OCI-LY7 (cell line): ENCODE data around the gene CACNA1D.

Source experiments
- CTCF ChIP-seq: fragments of 200-600 bp; sonication (generic); conservative IDR thresholded peaks from 2 replicates; pipeline ENCODE4 v1.5.1; 2014; ENCODE audit warnings: mild to moderate bottlenecking, antibody characterized with exemption, low read length, moderate library complexity, mixed read lengths
- EZH2phosphoT487 ChIP-seq: fragments of 200-600 bp; sonication (generic); IDR thresholded peaks from 2 replicates; pipeline ENCODE4 v1.6.1; 2018; ENCODE audit warnings: low read depth, borderline replicate concordance, mild to moderate bottlenecking, mixed run types, antibody characterized with exemption, low read length, moderate library complexity, mixed read lengths

GRCh38 chr3:53774414-53774813, 280.0 kb downstream of the CACNA1D start:
- no peak for TF ChIP-seq CTCF
- no peak for TF ChIP-seq EZH2phosphoT487
